Heart right ventricle (tissue), 16 donors: ENCODE data around the gene HLA-DMA. TPM values are rescaled to one million over a fixed set of nuclear protein-coding genes. Genes with fewer than 3 reads are reported as not detected.

ENCODE experiments used
- ATAC-seq, 8 donors: fragments of 200-7000 bp; cut with Tn5 transposase; one replicate each; pipeline ENCODE4 v1.9.1; 2020; ENCODE audit warnings: mild to moderate bottlenecking in 8 of 8, moderate library complexity in 8 of 8, moderate number of reproducible peaks in 1 of 8
- DNase-seq, 2 donors: peaks; one replicate each; pipeline ENCODE4 v3.0.0-alpha.2; 2020
- H3K27ac ChIP-seq, 10 donors: fragments of 200-600 bp; sonication (generic) in 2 of 10; one replicate each; pipeline versions ENCODE4 v1.5.0 to v1.8.0; 2020 to 2022; ENCODE audit warnings: mild to moderate bottlenecking in 3 of 10
- H3K27me3 ChIP-seq, 7 donors: fragments of 200-600 bp; one replicate each; pipeline ENCODE4 v1.8.0; 2021 to 2022; ENCODE audit warnings: mild to moderate bottlenecking in 2 of 7
- H3K36me3 ChIP-seq, 9 donors: fragments of 200-600 bp; sonication (generic) in 1 of 9; one replicate each; pipeline versions ENCODE4 v1.5.0 to v1.8.0; 2020 to 2022; ENCODE audit warnings: mild to moderate bottlenecking in 2 of 9
- H3K4me1 ChIP-seq, 9 donors: fragments of 200-600 bp; sonication (generic) in 1 of 9; one replicate each; pipeline versions ENCODE4 v1.5.0 to v1.8.0; 2020 to 2022; ENCODE audit warnings: mild to moderate bottlenecking in 4 of 9
- H3K4me3 ChIP-seq, 10 donors: fragments of 200-600 bp; sonication (generic) in 2 of 10; one replicate each; pipeline versions ENCODE4 v1.5.0 to v1.8.0; 2020 to 2022; ENCODE audit warnings: mild to moderate bottlenecking in 7 of 10, moderate library complexity in 2 of 10
- H3K9me3 ChIP-seq, 11 donors: fragments of 200-600 bp in 10 of 11; sonication (generic) in 2 of 11; one replicate each; pipeline versions ENCODE4 v1.5.0 to v1.8.0; 2013 to 2022; ENCODE audit warnings: mild to moderate bottlenecking in 2 of 11, control low read depth in 1 of 11, moderate library complexity in 1 of 11
- WGBS, 2 donors: extraction: QIAGEN DNeasy Blood & Tissue Kit; methylation state at CpG; one replicate each; pipeline ENCODE4 v1.1.7; 2013; ENCODE audit warnings: inconsistent platforms in 1 of 2; 5-methylcytosine and 5-hydroxymethylcytosine counted together
- intact Hi-C, 10 donors: fragments of 100-400 bp; cut with DNase I; formaldehyde crosslinking; loops; one replicate each; pipeline versions ENCODE4 v1.11.1 to v1.14.2; 2022
- polyA plus RNA-seq, 2 donors: library from polyadenylated mRNA; stranded (reverse); fragments of 200-250 nt; gene quantifications; one replicate each; pipeline ENCODE4 v1.2.3, GENCODE V29; 2013
- total RNA-seq, 10 donors: library from RNA; stranded (reverse); fragmentation: NEBNext Ultra II Directional in 3 of 10; extraction: Animal tissue kit (Norgen Biotek cat#: 25700) in 3 of 10; gene quantifications; one replicate each; pipeline versions ENCODE4 v1.2.1 to v1.2.4, GENCODE V29; 2021 to 2023
- TF ChIP-seq, protein P1 (sequence below), 9 donors: fragments of 200-600 bp; sonication (generic) in 2 of 9; IDR thresholded peaks; one replicate each; pipeline versions ENCODE4 v1.5.0 to v1.8.0; 2021 to 2022; ENCODE audit warnings: antibody characterized with exemption in 9 of 9, mild to moderate bottlenecking in 5 of 9, moderate library complexity in 1 of 9
- donor health status: Arrhythmogenic right ventricular cardiomyopathy.
- donor health status: ischemic (EF 13 %, LVEDD 7.1; RV severe dilation, severe dysfunction).
- donor health status: healthy with polysubstance abuse.
- donor health status: DM: no; HTN: yes; CAD: no.
- donor health status: DM: no; HTN: no; CAD: no.
- donor health status: ischemic (EF 25% LVEDD 6.9; RV normal size, moderate dysfunction).
- donor health status: ischemic (EF 25% LVEDD 5.7; RV mildly dilated, moderate dysfunction).
- donor health status: healthy.
- donor health status: DM: yes; HTN: yes; CAD: no.
- donor health status: Ischemic cardiomyopathy.
- donor health status: ischemic (EF 35%, LVEDD 5.7; RV mildly dilated, moderate dysfunction).
- donor health status: nonischemic (EF 11% LVEDD 7.7; RV severe dilation, severe dysfunction).
- donor health status: DM: yes; HTN: yes; CAD: no.
- donor health status: PGD.
- donor health status: ischemic (EF 29% LVEDD 5.4; RV normal size, mild dysfunction).
- donor health status: nonischemic (EF 23%, LVEDD 6.1; RV moderate dilation, normal function).

HLA-DMA gene
- total and polyA plus RNA-seq, 12 donors, result 7.8 to 106 (median 14.5) TPM

DNA sequence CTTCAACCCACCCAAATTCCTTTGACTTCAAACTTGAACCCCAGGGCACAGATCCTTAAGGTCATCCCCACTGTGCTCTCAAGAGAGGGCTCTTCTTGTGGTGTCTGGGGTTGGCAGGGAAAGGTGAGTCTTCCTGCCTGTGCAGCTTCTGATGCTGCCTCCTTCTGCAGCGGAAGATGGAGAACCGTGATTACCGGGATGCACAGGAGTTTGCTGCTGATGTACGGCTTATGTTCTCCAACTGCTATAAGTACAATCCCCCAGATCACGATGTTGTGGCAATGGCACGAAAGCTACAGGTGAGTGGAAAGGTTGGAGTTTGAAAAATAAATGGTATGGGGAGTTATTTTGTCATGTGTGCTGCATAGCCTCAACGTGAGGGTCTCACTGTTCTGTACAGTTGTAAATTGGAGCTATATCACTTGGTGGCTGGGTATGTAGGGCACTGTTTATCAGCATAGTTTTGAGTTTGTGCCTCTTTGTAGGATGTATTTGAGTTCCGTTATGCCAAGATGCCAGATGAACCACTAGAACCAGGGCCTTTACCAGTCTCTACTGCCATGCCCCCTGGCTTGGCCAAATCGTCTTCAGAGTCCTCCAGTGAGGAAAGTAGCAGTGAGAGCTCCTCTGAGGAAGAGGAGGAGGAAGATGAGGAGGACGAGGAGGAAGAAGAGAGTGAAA is 24.5 kb upstream of the HLA-DMA start:
- H3K36me3 ChIP-seq, result peaks cover 13 to 100% (median 80%) of the 10 kb centered on the region in 9 donors
- intact Hi-C loops, result loop anchor here in 1 of 10 donors (5.0 kb wide), 1 partner anchor 40 kb away; no protein-coding TSS in a partner anchor
- no peak overlapping the region for H3K27ac ChIP-seq
- DNase-seq (no peak), ATAC-seq (no peak)
- peaks cover 5 to 64% (median 44%) of the 10 kb centered on the region in 9 donors for H3K4me1 ChIP-seq
- WGBS, 2 donors, result 68 to 74% methylated on average over 10 of the region's 10 CpGs
- no peaks in the 10 kb centered on the region for H3K9me3 ChIP-seq
- H3K27me3 ChIP-seq, result no peaks in the 10 kb centered on the region
- TF ChIP-seq, protein P1, sequence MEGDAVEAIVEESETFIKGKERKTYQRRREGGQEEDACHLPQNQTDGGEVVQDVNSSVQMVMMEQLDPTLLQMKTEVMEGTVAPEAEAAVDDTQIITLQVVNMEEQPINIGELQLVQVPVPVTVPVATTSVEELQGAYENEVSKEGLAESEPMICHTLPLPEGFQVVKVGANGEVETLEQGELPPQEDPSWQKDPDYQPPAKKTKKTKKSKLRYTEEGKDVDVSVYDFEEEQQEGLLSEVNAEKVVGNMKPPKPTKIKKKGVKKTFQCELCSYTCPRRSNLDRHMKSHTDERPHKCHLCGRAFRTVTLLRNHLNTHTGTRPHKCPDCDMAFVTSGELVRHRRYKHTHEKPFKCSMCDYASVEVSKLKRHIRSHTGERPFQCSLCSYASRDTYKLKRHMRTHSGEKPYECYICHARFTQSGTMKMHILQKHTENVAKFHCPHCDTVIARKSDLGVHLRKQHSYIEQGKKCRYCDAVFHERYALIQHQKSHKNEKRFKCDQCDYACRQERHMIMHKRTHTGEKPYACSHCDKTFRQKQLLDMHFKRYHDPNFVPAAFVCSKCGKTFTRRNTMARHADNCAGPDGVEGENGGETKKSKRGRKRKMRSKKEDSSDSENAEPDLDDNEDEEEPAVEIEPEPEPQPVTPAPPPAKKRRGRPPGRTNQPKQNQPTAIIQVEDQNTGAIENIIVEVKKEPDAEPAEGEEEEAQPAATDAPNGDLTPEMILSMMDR (IDR thresholded peaks at IDR 0.05), result no peak
- peak overlapping the region in 1 of 10 donors; percentile 1 for H3K4me3 ChIP-seq

GRCh38 chr6:32976334-32977069 is 23.6 kb upstream of the HLA-DMA start:
- H3K27me3 ChIP-seq, result no peaks in the 10 kb centered on the region
- WGBS, 2 donors, result 70 to 76% methylated on average over 7 of the region's 7 CpGs
- DNase-seq, result no peak
- peaks cover 5 to 61% (median 44%) of the 10 kb centered on the region in 9 donors for H3K4me1 ChIP-seq
- TF ChIP-seq, protein P1 (IDR thresholded peaks at IDR 0.05), result no peak
- no peaks in the 10 kb centered on the region for H3K9me3 ChIP-seq
- no peak overlapping the region for H3K27ac ChIP-seq
- peak overlapping the region in 2 of 10 donors; percentile 89 to 98 for H3K4me3 ChIP-seq
- no peak for ATAC-seq
- peaks cover 16 to 95% (median 72%) of the 10 kb centered on the region in 9 donors for H3K36me3 ChIP-seq
- intact Hi-C loops, result loop anchor here in 1 of 10 donors (5.0 kb wide), 1 partner anchor 39 kb away; no protein-coding TSS in a partner anchor

DNA sequence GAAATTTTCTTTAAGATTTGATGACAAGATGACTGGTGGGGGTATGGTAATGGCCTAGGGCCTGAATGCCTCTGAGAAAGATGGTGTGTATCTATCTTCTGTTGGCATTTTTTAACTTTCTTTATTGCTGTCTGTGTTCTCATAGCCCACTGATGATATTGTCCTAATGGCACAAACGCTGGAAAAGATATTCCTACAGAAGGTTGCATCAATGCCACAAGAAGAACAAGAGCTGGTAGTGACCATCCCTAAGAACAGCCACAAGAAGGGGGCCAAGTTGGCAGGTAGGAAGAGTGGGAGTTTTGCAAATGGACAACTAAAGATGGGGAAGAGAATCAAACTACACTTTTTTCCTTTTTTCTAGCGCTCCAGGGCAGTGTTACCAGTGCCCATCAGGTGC is 23.0 kb upstream of the HLA-DMA start:
- intact Hi-C loops, result loop anchor here in 2 of 10 donors (2.0 to 5.0 kb wide), 2 partner anchors 39 to 41 kb away; no protein-coding TSS in a partner anchor
- WGBS, 2 donors, result 49 to 53% methylated on average over 2 of the region's 2 CpGs
- peaks cover 5 to 59% (median 44%) of the 10 kb centered on the region in 9 donors for H3K4me1 ChIP-seq
- DNase-seq (no peak), ATAC-seq (no peak)
- H3K27ac ChIP-seq, result no peak overlapping the region
- H3K36me3 ChIP-seq, result peaks cover 16 to 89% (median 66%) of the 10 kb centered on the region in 9 donors
- H3K27me3 ChIP-seq, result no peaks in the 10 kb centered on the region
- no peaks in the 10 kb centered on the region for H3K9me3 ChIP-seq
- TF ChIP-seq, protein P1 (IDR thresholded peaks at IDR 0.05), result no peak
- H3K4me3 ChIP-seq, result peak overlapping the region in 2 of 10 donors; percentile 89 to 98

- no peaks in the 10 kb centered on the region for H3K9me3 ChIP-seq
- intact Hi-C loops, result loop anchor here in 3 of 10 donors (2.0 to 5.0 kb wide), 3 partner anchors 37 to 777 kb away; no protein-coding TSS in a partner anchor
- H3K27me3 ChIP-seq, result no peaks in the 10 kb centered on the region
- DNase-seq (no peak), ATAC-seq (no peak)
- peak overlapping the region; percentile 61 to 100 (median 94) for H3K4me3 ChIP-seq
- peak overlapping the region in 5 of 10 donors; percentile 8 to 100 (median 84) for H3K27ac ChIP-seq
- WGBS, 2 donors, result 6 to 9% methylated on average over 14 of the region's 14 CpGs
- TF ChIP-seq, protein P1 (IDR thresholded peaks at IDR 0.05), result no peak
- peaks cover 12 to 77% (median 54%) of the 10 kb centered on the region in 9 donors for H3K36me3 ChIP-seq
- H3K4me1 ChIP-seq, result peaks cover 5 to 53% (median 44%) of the 10 kb centered on the region in 9 donors
Observed at GRCh38 chr6:32974541-32975308, 21.8 kb upstream of the HLA-DMA start.
